BLaER1 (cell line): Measurements from ENCODE around the gene SSPN.

ENCODE experiments used
- H3K27ac ChIP-seq: shearing (Covaris generic); formaldehyde crosslinking; 2 replicates; pipeline ENCODE4 v1.8.1; 2022
- H3K27me3 ChIP-seq: shearing (Covaris generic); formaldehyde crosslinking; 2 replicates; pipeline ENCODE4 v1.8.1; 2022
- H3K36me3 ChIP-seq: shearing (Covaris generic); formaldehyde crosslinking; 2 replicates; pipeline ENCODE4 v1.8.1; 2022
- H3K4me1 ChIP-seq: shearing (Covaris generic); formaldehyde crosslinking; 2 replicates; pipeline ENCODE4 v1.8.1; 2022
- H3K4me2 ChIP-seq: shearing (Covaris generic); formaldehyde crosslinking; 2 replicates; pipeline ENCODE4 v1.8.1; 2022
- H3K4me3 ChIP-seq: shearing (Covaris generic); formaldehyde crosslinking; 2 replicates; pipeline ENCODE4 v1.8.1; 2022
- H3K9ac ChIP-seq: shearing (Covaris generic); formaldehyde crosslinking; 2 replicates; pipeline ENCODE4 v1.8.1; 2022
- H3K9me3 ChIP-seq: shearing (Covaris generic); formaldehyde crosslinking; 2 replicates; pipeline ENCODE4 v1.8.1; 2022
- H4K20me1 ChIP-seq: shearing (Covaris generic); formaldehyde crosslinking; 2 replicates; pipeline ENCODE4 v1.8.1; 2022
- Cebpa-rat ChIP-seq: shearing (Covaris generic); IDR thresholded peaks from 2 replicates; pipeline ENCODE4 v1.8.1; 2022

The SSPN gene

GRCh38 chr12:26162174-26162573 lies 33.2 kb upstream of the SSPN start:
- H3K4me3 ChIP-seq: no peak overlapping the region
- no peaks in the 10 kb centered on the region for H3K9me3 ChIP-seq
- H3K4me2 ChIP-seq: no peak overlapping the region
- H3K4me1 ChIP-seq: no peaks in the 10 kb centered on the region
- no peaks in the 10 kb centered on the region for H3K36me3 ChIP-seq
- TF ChIP-seq Cebpa-rat: no peak
- no peak overlapping the region for H3K27ac ChIP-seq
- no peaks in the 10 kb centered on the region for H3K27me3 ChIP-seq
- H3K9ac ChIP-seq: no peak overlapping the region
- H4K20me1 ChIP-seq: no peaks in the 10 kb centered on the region

- no peak overlapping the region for H3K4me2 ChIP-seq
- H3K4me3 ChIP-seq: no peak overlapping the region
- no peaks in the 10 kb centered on the region for H3K9me3 ChIP-seq
- H3K27me3 ChIP-seq: no peaks in the 10 kb centered on the region
- no peaks in the 10 kb centered on the region for H3K36me3 ChIP-seq
- H3K27ac ChIP-seq: no peak overlapping the region
- H4K20me1 ChIP-seq: no peaks in the 10 kb centered on the region
- H3K4me1 ChIP-seq: no peaks in the 10 kb centered on the region
- H3K9ac ChIP-seq: no peak overlapping the region
- TF ChIP-seq Cebpa-rat: no peak
Measured at GRCh38 chr12:26162905-26163304, 32.5 kb upstream of the SSPN start.

GRCh38 chr12:26164118-26164517 lies 31.3 kb upstream of the SSPN start:
- Histone ChIP-seq H3K4me2 (no peak overlapping the region), H3K4me1 (no peaks in the 10 kb centered on the region), H3K9me3 (no peaks in the 10 kb centered on the region), H3K9ac (no peak overlapping the region), H4K20me1 (no peaks in the 10 kb centered on the region), H3K36me3 (no peaks in the 10 kb centered on the region), H3K4me3 (no peak overlapping the region), H3K27me3 (no peaks in the 10 kb centered on the region), H3K27ac (no peak overlapping the region)
- TF ChIP-seq Cebpa-rat: no peak

GRCh38 chr12:26172013-26172412 lies 23.4 kb upstream of the SSPN start:
- Histone ChIP-seq H4K20me1 (no peaks in the 10 kb centered on the region), H3K4me2 (no peak overlapping the region), H3K9me3 (no peaks in the 10 kb centered on the region), H3K27ac (no peak overlapping the region), H3K36me3 (no peaks in the 10 kb centered on the region), H3K4me3 (no peak overlapping the region), H3K4me1 (no peaks in the 10 kb centered on the region), H3K9ac (no peak overlapping the region), H3K27me3 (no peaks in the 10 kb centered on the region)
- no peak for TF ChIP-seq Cebpa-rat

GRCh38 chr12:26172539-26172938 lies 22.8 kb upstream of the SSPN start:
- no peak overlapping the region for H3K4me2 ChIP-seq
- no peaks in the 10 kb centered on the region for H3K9me3 ChIP-seq
- H4K20me1 ChIP-seq: no peaks in the 10 kb centered on the region
- no peak overlapping the region for H3K4me3 ChIP-seq
- no peaks in the 10 kb centered on the region for H3K36me3 ChIP-seq
- no peak for TF ChIP-seq Cebpa-rat
- H3K9ac ChIP-seq: no peak overlapping the region
- no peak overlapping the region for H3K27ac ChIP-seq
- H3K4me1 ChIP-seq: no peaks in the 10 kb centered on the region
- no peaks in the 10 kb centered on the region for H3K27me3 ChIP-seq

- TF ChIP-seq Cebpa-rat: no peak
- H3K4me3 ChIP-seq: no peak overlapping the region
- no peaks in the 10 kb centered on the region for H4K20me1 ChIP-seq
- H3K36me3 ChIP-seq: no peaks in the 10 kb centered on the region
- H3K27ac ChIP-seq: no peak overlapping the region
- no peaks in the 10 kb centered on the region for H3K4me1 ChIP-seq
- H3K9ac ChIP-seq: no peak overlapping the region
- no peaks in the 10 kb centered on the region for H3K9me3 ChIP-seq
- no peaks in the 10 kb centered on the region for H3K27me3 ChIP-seq
- no peak overlapping the region for H3K4me2 ChIP-seq
Measured at GRCh38 chr12:26172946-26173552, 22.3 kb upstream of the SSPN start.

GRCh38 chr12:26176725-26177124 lies 18.6 kb upstream of the SSPN start:
- Histone ChIP-seq H3K4me1 (no peaks in the 10 kb centered on the region), H3K36me3 (no peaks in the 10 kb centered on the region), H3K9ac (no peak overlapping the region), H3K4me2 (no peak overlapping the region), H3K9me3 (no peaks in the 10 kb centered on the region), H3K27me3 (no peaks in the 10 kb centered on the region), H4K20me1 (no peaks in the 10 kb centered on the region), H3K27ac (no peak overlapping the region), H3K4me3 (no peak overlapping the region)
- no peak for TF ChIP-seq Cebpa-rat

GRCh38 chr12:26177283-26177682 lies 18.1 kb upstream of the SSPN start:
- H4K20me1 ChIP-seq: no peaks in the 10 kb centered on the region
- TF ChIP-seq Cebpa-rat: no peak
- H3K4me2 ChIP-seq: no peak overlapping the region
- H3K9me3 ChIP-seq: no peaks in the 10 kb centered on the region
- no peak overlapping the region for H3K27ac ChIP-seq
- H3K4me1 ChIP-seq: no peaks in the 10 kb centered on the region
- H3K9ac ChIP-seq: no peak overlapping the region
- H3K4me3 ChIP-seq: no peak overlapping the region
- H3K27me3 ChIP-seq: no peaks in the 10 kb centered on the region
- H3K36me3 ChIP-seq: no peaks in the 10 kb centered on the region

GRCh38 chr12:26179826-26180225 lies 15.5 kb upstream of the SSPN start:
- Histone ChIP-seq H4K20me1 (no peaks in the 10 kb centered on the region), H3K9ac (no peak overlapping the region)
- TF ChIP-seq Cebpa-rat: no peak

GRCh38 chr12:26182377-26182776 lies 13.0 kb upstream of the SSPN start:
- Histone ChIP-seq H3K4me3 (no peak overlapping the region), H3K27ac (no peak overlapping the region), H3K36me3 (no peaks in the 10 kb centered on the region), H3K4me1 (no peaks in the 10 kb centered on the region), H3K27me3 (no peaks in the 10 kb centered on the region), H3K4me2 (no peak overlapping the region), H3K9me3 (no peaks in the 10 kb centered on the region), H4K20me1 (no peaks in the 10 kb centered on the region), H3K9ac (no peak overlapping the region)
- no peak for TF ChIP-seq Cebpa-rat

More at GRCh38 chr12:26179826-26180225, 15.5 kb upstream of the SSPN start:
- no peaks in the 10 kb centered on the region for H3K9me3 ChIP-seq
- H3K27ac ChIP-seq: no peak overlapping the region
- H3K4me3 ChIP-seq: no peak overlapping the region
- no peaks in the 10 kb centered on the region for H3K4me1 ChIP-seq
- no peak overlapping the region for H3K4me2 ChIP-seq
- no peaks in the 10 kb centered on the region for H3K36me3 ChIP-seq
- no peaks in the 10 kb centered on the region for H3K27me3 ChIP-seq
